Neural cell (in vitro differentiated cells): Measurements from ENCODE around the gene PPP3R2. TPM values are rescaled to one million over a fixed set of nuclear protein-coding genes. Genes with fewer than 3 reads are reported as not detected.

Source experiments
- H2AFZ ChIP-seq: fragments of 200-600, 300-800 bp; sonication (generic), shearing (Covaris generic); 2 replicates; pipeline ENCODE4 v1.6.0; 2014; ENCODE audit warnings: low read depth, mild to moderate bottlenecking, antibody characterized with exemption, low read length, moderate library complexity
- H3F3A ChIP-seq: fragments of 200-600 bp; shearing (Covaris generic); 2 replicates; pipeline ENCODE4 v1.6.1; 2016; ENCODE audit warnings: mild to moderate bottlenecking, moderate library complexity, mixed read lengths, antibody characterized with exemption, low read length; ENCODE audit not compliant: insufficient read depth, poor library complexity, severe bottlenecking
- H3K27ac ChIP-seq: fragments of 200-600, 300-800 bp; sonication (generic), shearing (Covaris generic); 2 replicates; pipeline ENCODE4 v1.5.1; 2014; ENCODE audit warnings: mild to moderate bottlenecking, low read length, moderate library complexity
- H3K27me3 ChIP-seq: fragments of 300-800, 200-600 bp; sonication (generic), shearing (Covaris generic); 2 replicates; pipeline ENCODE4 v1.6.0; 2014; ENCODE audit warnings: mild to moderate bottlenecking, low read depth, low read length, moderate library complexity; ENCODE audit not compliant: insufficient read depth
- H3K36me3 ChIP-seq: fragments of 300-800, 200-600 bp; sonication (generic), shearing (Covaris generic); 2 replicates; pipeline ENCODE4 v1.5.1; 2014; ENCODE audit warnings: mild to moderate bottlenecking, antibody characterized with exemption, low read length, moderate library complexity; ENCODE audit not compliant: insufficient read depth
- H3K4me2 ChIP-seq: fragments of 300-800, 200-600 bp; sonication (generic), shearing (Covaris generic); 2 replicates; pipeline ENCODE4 v1.6.0; 2014; ENCODE audit warnings: mild to moderate bottlenecking, low read length
- H3K4me3 ChIP-seq: fragments of 300-800, 200-600 bp; sonication (generic), shearing (Covaris generic); 2 replicates; pipeline ENCODE4 v1.5.1; 2014; ENCODE audit warnings: mild to moderate bottlenecking, low read length, moderate library complexity
- H3K79me2 ChIP-seq: fragments of 200-600 bp; shearing (Covaris generic); replicated peaks from 2 replicates; pipeline ENCODE4 v1.6.0; 2014; ENCODE audit warnings: mild to moderate bottlenecking, low read length, moderate library complexity; ENCODE audit not compliant: insufficient read depth
- H3K9ac ChIP-seq: fragments of 300-800, 200-600 bp; sonication (generic), shearing (Covaris generic); 2 replicates; pipeline ENCODE4 v1.6.1; 2016; ENCODE audit warnings: mild to moderate bottlenecking, low read length, mixed read lengths
- H3K9me2 ChIP-seq: fragments of 200-600 bp; shearing (Covaris generic); 2 replicates; pipeline ENCODE4 v1.6.1; 2016; ENCODE audit warnings: mild to moderate bottlenecking, low read length, mixed read lengths; ENCODE audit not compliant: insufficient read depth
- H3K9me3 ChIP-seq: fragments of 200-600, 300-800 bp; sonication (generic), shearing (Covaris generic); 2 replicates; pipeline ENCODE4 v1.6.1; 2016; ENCODE audit warnings: mild to moderate bottlenecking, mixed run types, low read length, moderate library complexity, mixed read lengths
- H4K20me1 ChIP-seq: fragments of 200-600 bp; shearing (Covaris generic); 2 replicates; pipeline ENCODE4 v1.6.1; 2016; ENCODE audit warnings: mild to moderate bottlenecking, mixed run types; ENCODE audit not compliant: insufficient read depth
- EP300 ChIP-seq: fragments of 450-650 bp; conservative IDR thresholded peaks from 2 replicates; pipeline ENCODE4 v1.6.1; 2014; ENCODE audit warnings: antibody characterized with exemption, mild to moderate bottlenecking, moderate library complexity; ENCODE audit not compliant: poor library complexity, severe bottlenecking
- EZH2 ChIP-seq: fragments of 200-600, 300-800 bp; shearing (Covaris generic), sonication (generic); IDR thresholded peaks from 2 replicates; pipeline ENCODE4 v1.6.1; 2014; ENCODE audit warnings: antibody characterized with exemption, low read length, borderline replicate concordance, mild to moderate bottlenecking; ENCODE audit not compliant: insufficient read depth, poor library complexity, severe bottlenecking
- MXI1 ChIP-seq: fragments of 450-650 bp; conservative IDR thresholded peaks from 2 replicates; pipeline ENCODE4 v1.6.1; 2014; ENCODE audit warnings: antibody characterized with exemption, mild to moderate bottlenecking; ENCODE audit not compliant: poor library complexity, severe bottlenecking
- POLR2AphosphoS5 ChIP-seq: IDR thresholded peaks from 2 replicates; pipeline ENCODE4 v1.6.1; 2012
- RAD21 ChIP-seq: fragments of 450-650 bp; conservative IDR thresholded peaks from 2 replicates; pipeline ENCODE4 v1.6.1; 2014; ENCODE audit warnings: antibody characterized with exemption, mild to moderate bottlenecking, moderate library complexity
- SMC3 ChIP-seq: fragments of 450-650 bp; conservative IDR thresholded peaks from 2 replicates; pipeline ENCODE4 v1.6.1; 2014; ENCODE audit warnings: antibody characterized with exemption, mild to moderate bottlenecking, moderate library complexity; ENCODE audit not compliant: poor library complexity
- TAF1 ChIP-seq: IDR thresholded peaks from 2 replicates; pipeline ENCODE4 v1.6.1; 2012; ENCODE audit warnings: low read depth
- polyA plus RNA-seq: library from polyadenylated mRNA; depleted of rRNA; stranded (reverse); fragments of >200 nt; gene quantifications from 2 replicates; pipeline ENCODE4 v1.2.3, GENCODE V29; 2014
- TF ChIP-seq, protein P1 (sequence below): fragments of 450-650 bp; IDR thresholded peaks from 2 replicates; pipeline ENCODE4 v1.5.1; 2014; ENCODE audit warnings: antibody characterized with exemption, mild to moderate bottlenecking, moderate library complexity; ENCODE audit not compliant: poor library complexity, severe bottlenecking
- TF ChIP-seq, protein P2 (sequence below): IDR thresholded peaks from 2 replicates; pipeline ENCODE4 v1.6.1; 2012; ENCODE audit warnings: borderline replicate concordance

The PPP3R2 gene
- polyA plus RNA-seq, 1 donor from 2014 or later, result not detected

DNA sequence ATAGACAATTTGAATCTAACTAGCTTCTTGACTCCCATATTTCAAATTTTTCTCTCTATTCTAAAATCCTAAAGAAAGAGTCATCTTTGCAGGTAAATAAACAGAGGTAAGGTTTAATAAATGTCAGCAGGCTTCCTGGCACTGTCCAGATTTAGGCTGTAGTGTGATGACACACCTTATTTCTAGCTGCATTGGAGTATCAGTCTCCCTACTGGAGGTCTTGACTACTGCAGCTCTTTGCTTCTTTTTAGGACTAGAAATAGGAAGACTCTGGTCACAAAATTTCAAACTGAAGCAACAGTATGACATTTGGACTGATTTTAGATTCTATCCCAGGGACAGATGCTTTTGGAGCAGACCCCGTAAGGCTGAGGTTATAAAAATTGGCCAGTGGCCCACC lies 40.7 kb upstream of the PPP3R2 start:
- Histone ChIP-seq H3K27ac (no peak overlapping the region), H3K27me3 (no peaks in the 10 kb centered on the region), H3K9me3 (no peaks in the 10 kb centered on the region), H3K4me3 (no peak overlapping the region), H3K36me3 (no peaks in the 10 kb centered on the region), H3K79me2 (no peaks in the 10 kb centered on the region), H3F3A (no peaks in the 10 kb centered on the region), H3K9ac (no peak overlapping the region), H2AFZ (no peak overlapping the region), H3K4me2 (no peak overlapping the region), H3K9me2 (no peaks in the 10 kb centered on the region), H4K20me1 (no peaks in the 10 kb centered on the region)
- TF ChIP-seq POLR2AphosphoS5 (no peak), RAD21 (no peak), SMC3 (no peak), MXI1 (no peak)
- TF ChIP-seq, protein P1, sequence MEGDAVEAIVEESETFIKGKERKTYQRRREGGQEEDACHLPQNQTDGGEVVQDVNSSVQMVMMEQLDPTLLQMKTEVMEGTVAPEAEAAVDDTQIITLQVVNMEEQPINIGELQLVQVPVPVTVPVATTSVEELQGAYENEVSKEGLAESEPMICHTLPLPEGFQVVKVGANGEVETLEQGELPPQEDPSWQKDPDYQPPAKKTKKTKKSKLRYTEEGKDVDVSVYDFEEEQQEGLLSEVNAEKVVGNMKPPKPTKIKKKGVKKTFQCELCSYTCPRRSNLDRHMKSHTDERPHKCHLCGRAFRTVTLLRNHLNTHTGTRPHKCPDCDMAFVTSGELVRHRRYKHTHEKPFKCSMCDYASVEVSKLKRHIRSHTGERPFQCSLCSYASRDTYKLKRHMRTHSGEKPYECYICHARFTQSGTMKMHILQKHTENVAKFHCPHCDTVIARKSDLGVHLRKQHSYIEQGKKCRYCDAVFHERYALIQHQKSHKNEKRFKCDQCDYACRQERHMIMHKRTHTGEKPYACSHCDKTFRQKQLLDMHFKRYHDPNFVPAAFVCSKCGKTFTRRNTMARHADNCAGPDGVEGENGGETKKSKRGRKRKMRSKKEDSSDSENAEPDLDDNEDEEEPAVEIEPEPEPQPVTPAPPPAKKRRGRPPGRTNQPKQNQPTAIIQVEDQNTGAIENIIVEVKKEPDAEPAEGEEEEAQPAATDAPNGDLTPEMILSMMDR, result no peak

DNA sequence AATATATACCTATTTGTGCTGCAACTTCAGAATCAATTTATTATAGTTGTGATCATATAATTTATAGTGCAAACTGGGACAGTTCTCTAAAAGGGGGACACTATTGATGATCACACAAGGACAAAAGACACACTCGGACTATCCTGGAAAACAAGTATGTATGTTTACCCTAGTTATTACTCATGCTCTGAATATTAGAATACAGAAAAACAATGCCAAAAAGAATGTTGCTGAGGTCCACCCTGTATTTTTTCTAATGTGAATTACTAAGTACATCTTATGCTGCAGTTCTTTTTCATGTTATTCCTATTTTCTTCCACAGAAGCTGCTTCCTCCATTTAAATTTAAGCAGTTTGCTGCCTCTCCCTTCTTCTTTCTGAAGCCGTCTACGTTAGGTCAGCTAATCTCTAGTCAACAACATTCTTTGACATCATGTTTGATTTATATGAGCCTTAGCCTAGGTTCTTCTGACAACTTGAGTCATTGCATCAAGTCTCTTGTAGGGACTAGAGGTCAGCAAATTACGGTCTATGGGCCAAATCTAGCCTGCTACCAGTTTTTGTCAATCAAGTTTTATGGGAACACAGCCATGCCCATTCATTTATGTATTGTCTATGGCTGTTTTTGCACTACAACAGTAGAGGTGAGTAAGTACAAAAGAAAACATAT lies 40.1 kb upstream of the PPP3R2 start:
- H3K79me2 ChIP-seq, result no peaks in the 10 kb centered on the region
- no peak overlapping the region for H2AFZ ChIP-seq
- H3K27ac ChIP-seq, result no peak overlapping the region
- no peaks in the 10 kb centered on the region for H3K9me2 ChIP-seq
- no peaks in the 10 kb centered on the region for H4K20me1 ChIP-seq
- no peaks in the 10 kb centered on the region for H3K27me3 ChIP-seq
- H3K4me3 ChIP-seq, result no peak overlapping the region
- TF ChIP-seq MXI1 (no peak), RAD21 (no peak), EP300 (no peak), TAF1 (no peak), POLR2AphosphoS5 (no peak), SMC3 (no peak), EZH2 (no peak)
- TF ChIP-seq, protein P1, result no peak
- TF ChIP-seq, protein P2, sequence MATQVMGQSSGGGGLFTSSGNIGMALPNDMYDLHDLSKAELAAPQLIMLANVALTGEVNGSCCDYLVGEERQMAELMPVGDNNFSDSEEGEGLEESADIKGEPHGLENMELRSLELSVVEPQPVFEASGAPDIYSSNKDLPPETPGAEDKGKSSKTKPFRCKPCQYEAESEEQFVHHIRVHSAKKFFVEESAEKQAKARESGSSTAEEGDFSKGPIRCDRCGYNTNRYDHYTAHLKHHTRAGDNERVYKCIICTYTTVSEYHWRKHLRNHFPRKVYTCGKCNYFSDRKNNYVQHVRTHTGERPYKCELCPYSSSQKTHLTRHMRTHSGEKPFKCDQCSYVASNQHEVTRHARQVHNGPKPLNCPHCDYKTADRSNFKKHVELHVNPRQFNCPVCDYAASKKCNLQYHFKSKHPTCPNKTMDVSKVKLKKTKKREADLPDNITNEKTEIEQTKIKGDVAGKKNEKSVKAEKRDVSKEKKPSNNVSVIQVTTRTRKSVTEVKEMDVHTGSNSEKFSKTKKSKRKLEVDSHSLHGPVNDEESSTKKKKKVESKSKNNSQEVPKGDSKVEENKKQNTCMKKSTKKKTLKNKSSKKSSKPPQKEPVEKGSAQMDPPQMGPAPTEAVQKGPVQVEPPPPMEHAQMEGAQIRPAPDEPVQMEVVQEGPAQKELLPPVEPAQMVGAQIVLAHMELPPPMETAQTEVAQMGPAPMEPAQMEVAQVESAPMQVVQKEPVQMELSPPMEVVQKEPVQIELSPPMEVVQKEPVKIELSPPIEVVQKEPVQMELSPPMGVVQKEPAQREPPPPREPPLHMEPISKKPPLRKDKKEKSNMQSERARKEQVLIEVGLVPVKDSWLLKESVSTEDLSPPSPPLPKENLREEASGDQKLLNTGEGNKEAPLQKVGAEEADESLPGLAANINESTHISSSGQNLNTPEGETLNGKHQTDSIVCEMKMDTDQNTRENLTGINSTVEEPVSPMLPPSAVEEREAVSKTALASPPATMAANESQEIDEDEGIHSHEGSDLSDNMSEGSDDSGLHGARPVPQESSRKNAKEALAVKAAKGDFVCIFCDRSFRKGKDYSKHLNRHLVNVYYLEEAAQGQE, result no peak
- no peaks in the 10 kb centered on the region for H3K9me3 ChIP-seq
- no peak overlapping the region for H3K4me2 ChIP-seq
- no peak overlapping the region for H3K9ac ChIP-seq
- no peaks in the 10 kb centered on the region for H3F3A ChIP-seq
- H3K36me3 ChIP-seq, result no peaks in the 10 kb centered on the region
